IMR-90 (cell line): ENCODE data around the gene CYFIP1. TPM values are rescaled to one million over a fixed set of nuclear protein-coding genes. Genes with fewer than 3 reads are reported as not detected.

Experiments used
- ATAC-seq: fragments of 200-7000 bp; cut with Tn5 transposase; 2 replicates; pipeline ENCODE4 v1.9.1; 2020; ENCODE audit warnings: low read depth, mild to moderate bottlenecking, moderate library complexity
- BruUV-seq: library from RNA; stranded (reverse); fragments of 400-500 nt; replicated peaks from 2 replicates; lab custom pipeline; 2021; lab: Mats Ljungman, UMichigan
- CTCF ChIA-PET: fragments of 300-600 bp; formaldehyde crosslinking; extraction: SDS; loops from one replicate; lab custom pipeline; 2021; ENCODE audit warnings: antibody characterized with exemption; lab: Yijun Ruan, JAX
- POLR2A ChIA-PET: fragments of 300-600 bp; sonication (Branson Sonifier 250); formaldehyde crosslinking; loops from one replicate; lab custom pipeline; 2022; ENCODE audit warnings: antibody characterized with exemption; ENCODE audit not compliant: unreplicated experiment; lab: Charles Lee
- DNase-seq: peaks from one replicate; pipeline ENCODE4 v3.0.0; 2013
- H2AFZ ChIP-seq: replicated peaks from 2 replicates; pipeline ENCODE3; 2013; ENCODE audit warnings: low read length, mild to moderate bottlenecking; ENCODE audit not compliant: poor library complexity
- H2AK5ac ChIP-seq: 2 replicates; pipeline ENCODE4 v1.6.1; 2013; ENCODE audit warnings: low read depth, low read length, inconsistent platforms
- H2AK9ac ChIP-seq: replicated peaks from 2 replicates; pipeline ENCODE3; 2013; ENCODE audit warnings: mild to moderate bottlenecking, low read depth, low read length, moderate library complexity; ENCODE audit not compliant: poor library complexity
- H2BK120ac ChIP-seq: 2 replicates; pipeline ENCODE4 v1.6.1; 2013; ENCODE audit warnings: low read depth, low read length, inconsistent platforms
- H2BK15ac ChIP-seq: 3 replicates; pipeline ENCODE4 v1.6.1; 2013; ENCODE audit warnings: low read depth, low read length, inconsistent platforms
- H2BK20ac ChIP-seq: 2 replicates; pipeline ENCODE4 v1.6.1; 2013; ENCODE audit warnings: low read depth, mild to moderate bottlenecking, inconsistent platforms, low read length, moderate library complexity
- H2BK5ac ChIP-seq: 2 replicates; pipeline ENCODE4 v1.6.1; 2013; ENCODE audit warnings: mild to moderate bottlenecking, low read depth, low read length, inconsistent platforms; ENCODE audit not compliant: poor library complexity, severe bottlenecking
- H3K14ac ChIP-seq: replicated peaks from 2 replicates; pipeline ENCODE4 v1.6.1; 2013; ENCODE audit warnings: low read depth, low read length, inconsistent platforms
- H3K18ac ChIP-seq: 2 replicates; pipeline ENCODE4 v1.6.1; 2013; ENCODE audit warnings: low read depth, low read length, control low read depth
- H3K23ac ChIP-seq: 2 replicates; pipeline ENCODE4 v1.6.1; 2013; ENCODE audit warnings: low read depth, low read length, inconsistent platforms
- H3K27ac ChIP-seq: 2 replicates; pipeline ENCODE4 v1.5.1; 2013; ENCODE audit warnings: mild to moderate bottlenecking, control low read depth, low read length; ENCODE audit not compliant: insufficient read depth
- H3K27me3 ChIP-seq: 2 replicates; pipeline ENCODE4 v1.6.1; 2013; ENCODE audit warnings: low read length; ENCODE audit not compliant: control insufficient read depth, insufficient read depth
- H3K36me3 ChIP-seq: 2 replicates; pipeline ENCODE4 v1.6.1; 2013; ENCODE audit warnings: low read length, mixed read lengths; ENCODE audit not compliant: control insufficient read depth, insufficient read depth
- H3K4ac ChIP-seq: 2 replicates; pipeline ENCODE4 v1.6.1; 2013; ENCODE audit warnings: low read depth, low read length, inconsistent platforms
- H3K4me1 ChIP-seq: 2 replicates; pipeline ENCODE4 v1.6.1; 2013; ENCODE audit warnings: low read length, mixed read lengths; ENCODE audit not compliant: control insufficient read depth, insufficient read depth
- H3K4me2 ChIP-seq: 2 replicates; pipeline ENCODE4 v1.6.1; 2013; ENCODE audit warnings: low read depth, mild to moderate bottlenecking, control low read depth, low read length, moderate library complexity
- H3K4me3 ChIP-seq: 2 replicates; pipeline ENCODE4 v1.5.1; 2013; ENCODE audit warnings: low read depth, mild to moderate bottlenecking, control low read depth, low read length, moderate library complexity; ENCODE audit not compliant: insufficient read depth
- H3K56ac ChIP-seq: 2 replicates; pipeline ENCODE4 v1.6.1; 2013; ENCODE audit warnings: low read length, inconsistent platforms; ENCODE audit not compliant: insufficient read depth; ENCODE audit errors: extremely low read depth
- H3K79me1 ChIP-seq, 2 experiments: 2 replicates each; pipeline ENCODE4 v1.6.1; 2013; ENCODE audit warnings: low read length in 2 of 2, inconsistent platforms in 1 of 2, low read depth in 1 of 2
- H3K9ac ChIP-seq: 2 replicates; pipeline ENCODE4 v1.6.1; 2013; ENCODE audit warnings: low read depth, low read length, control low read depth
- H3K9me1 ChIP-seq: 2 replicates; pipeline ENCODE4 v1.6.1; 2013; ENCODE audit warnings: low read length, inconsistent platforms; ENCODE audit not compliant: insufficient read depth
- H3K9me3 ChIP-seq: 2 replicates; pipeline ENCODE4 v1.6.1; 2013; ENCODE audit warnings: low read length; ENCODE audit not compliant: control insufficient read depth, insufficient read depth
- H4K20me1 ChIP-seq: 2 replicates; pipeline ENCODE4 v1.6.1; 2013; ENCODE audit warnings: low read length, inconsistent platforms; ENCODE audit not compliant: insufficient read depth
- H4K5ac ChIP-seq: 2 replicates; pipeline ENCODE4 v1.6.1; 2013; ENCODE audit warnings: mild to moderate bottlenecking, low read depth, low read length, control low read depth
- H4K8ac ChIP-seq, 2 experiments: 2 replicates each; pipeline ENCODE4 v1.6.1; 2013; ENCODE audit warnings: low read depth in 2 of 2, low read length in 2 of 2, control low read depth in 1 of 2, inconsistent platforms in 1 of 2
- H4K91ac ChIP-seq: 2 replicates; pipeline ENCODE4 v1.6.1; 2013; ENCODE audit warnings: low read depth, low read length, inconsistent platforms; ENCODE audit not compliant: insufficient read depth
- BHLHE40 ChIP-seq: fragments of 150-350 bp; IDR thresholded peaks from 2 replicates; pipeline ENCODE4 v1.6.1; 2016; ENCODE audit warnings: mild to moderate bottlenecking, low read depth, low read length
- CEBPB ChIP-seq: IDR thresholded peaks from 2 replicates; pipeline ENCODE4 v1.6.1; 2012; ENCODE audit warnings: low read depth, low read length, improper control_type of control experiment
- CHD1 ChIP-seq: IDR thresholded peaks from 2 replicates; pipeline ENCODE4 v1.6.1; 2012; ENCODE audit warnings: low read depth, low read length, improper control_type of control experiment
- FOS ChIP-seq: fragments of 150-350 bp; IDR thresholded peaks from 2 replicates; pipeline ENCODE4 v1.6.1; 2016; ENCODE audit warnings: low read depth, low read length
- MAFK ChIP-seq: IDR thresholded peaks from 2 replicates; pipeline ENCODE4 v1.6.1; 2012; ENCODE audit warnings: low read depth, low read length, improper control_type of control experiment
- MAZ ChIP-seq: IDR thresholded peaks from 2 replicates; pipeline ENCODE4 v1.6.1; 2012; ENCODE audit warnings: low read depth, mild to moderate bottlenecking, low read length, improper control_type of control experiment, moderate library complexity, borderline replicate concordance
- MXI1 ChIP-seq: IDR thresholded peaks from 2 replicates; pipeline ENCODE4 v1.6.1; 2012; ENCODE audit warnings: low read depth, mild to moderate bottlenecking, low read length, moderate library complexity, borderline replicate concordance
- NFE2L2 ChIP-seq: fragments of 150-350 bp; IDR thresholded peaks from 2 replicates; pipeline ENCODE4 v1.6.1; 2016; ENCODE audit warnings: low read depth, mild to moderate bottlenecking, low read length
- POLR2A ChIP-seq: IDR thresholded peaks from 2 replicates; pipeline ENCODE4 v1.6.1; 2012; ENCODE audit warnings: mild to moderate bottlenecking, low read depth, low read length
- RAD21 ChIP-seq: IDR thresholded peaks from 2 replicates; pipeline ENCODE4 v1.6.1; 2012; ENCODE audit warnings: low read length, improper control_type of control experiment
- RCOR1 ChIP-seq: IDR thresholded peaks from 2 replicates; pipeline ENCODE4 v1.6.1; 2012; ENCODE audit warnings: mild to moderate bottlenecking, low read length, improper control_type of control experiment; ENCODE audit not compliant: insufficient replicate concordance
- RFX5 ChIP-seq: IDR thresholded peaks from 2 replicates; pipeline ENCODE4 v1.8.0; 2012; ENCODE audit warnings: low read depth, mild to moderate bottlenecking, low read length, moderate library complexity
- SMC3 ChIP-seq: fragments of 150-350 bp; IDR thresholded peaks from 2 replicates; pipeline ENCODE4 v1.6.1; 2016; ENCODE audit warnings: low read depth, mild to moderate bottlenecking, antibody characterized with exemption, low read length, moderate library complexity
- WGBS, 2 experiments: methylation state at CpG; one replicate each; pipeline versions ENCODE4 v1.1.5 to v1.1.7; 2013; ENCODE audit warnings: missing lambda C conversion rate in 2 of 2; ENCODE audit not compliant: insufficient read length in 1 of 2; ENCODE audit errors: extremely low coverage in 2 of 2; 5-methylcytosine and 5-hydroxymethylcytosine counted together
- dilution Hi-C: fragments of 300-500 bp; cut with HindIII; formaldehyde crosslinking; loops from one replicate; pipeline ENCODE4 v1.14.3; 2018; ENCODE audit warnings: low sequenced_read_pairs; ENCODE audit not compliant: unreplicated experiment
- in situ Hi-C: fragments of 300-500 bp; cut with MboI; formaldehyde crosslinking; loops from 3 replicates; pipeline ENCODE4 v1.14.3; 2019; ENCODE audit warnings: low sequenced_read_pairs, inconsistent platforms, mixed read lengths
- intact Hi-C: fragments of 100-400 bp; cut with micrococcal nuclease; formaldehyde crosslinking; loops from 2 replicates; pipeline ENCODE4 v1.10.0; 2022
- polyA plus RNA-seq, 3 experiments: library from polyadenylated mRNA; depleted of rRNA; stranded (reverse); fragments of >200 nt; gene quantifications; 2 replicates each; pipeline ENCODE4 v1.2.3, GENCODE V29; 2012; ENCODE audit warnings: low replicate concordance in 1 of 3
- total RNA-seq: library from RNA; depleted of rRNA; stranded (reverse); fragments of >200 nt; gene quantifications from 2 replicates; pipeline ENCODE4 v1.2.3, GENCODE V29; 2012
- TF ChIP-seq, protein P1 (sequence below): conservative IDR thresholded peaks from 2 replicates; pipeline ENCODE4 v1.5.1; 2012; ENCODE audit warnings: mild to moderate bottlenecking, low read depth, low read length, improper control_type of control experiment
- TF ChIP-seq, protein P2 (sequence below): fragments of 150-350 bp; IDR thresholded peaks from 2 replicates; pipeline ENCODE4 v1.6.1; 2017; ENCODE audit warnings: mild to moderate bottlenecking, antibody characterized with exemption, low read length, low read depth
- TF ChIP-seq, protein P3 (sequence below): fragments of 150-350 bp; IDR thresholded peaks from 2 replicates; pipeline ENCODE4 v1.6.1; 2016; ENCODE audit warnings: low read depth, mild to moderate bottlenecking, low read length, moderate library complexity, borderline replicate concordance

The CYFIP1 gene
- total and polyA plus RNA-seq, 2 of the 4 experiments (the other 2 are of a cell fraction), result 58.4 to 163 TPM

DNA sequence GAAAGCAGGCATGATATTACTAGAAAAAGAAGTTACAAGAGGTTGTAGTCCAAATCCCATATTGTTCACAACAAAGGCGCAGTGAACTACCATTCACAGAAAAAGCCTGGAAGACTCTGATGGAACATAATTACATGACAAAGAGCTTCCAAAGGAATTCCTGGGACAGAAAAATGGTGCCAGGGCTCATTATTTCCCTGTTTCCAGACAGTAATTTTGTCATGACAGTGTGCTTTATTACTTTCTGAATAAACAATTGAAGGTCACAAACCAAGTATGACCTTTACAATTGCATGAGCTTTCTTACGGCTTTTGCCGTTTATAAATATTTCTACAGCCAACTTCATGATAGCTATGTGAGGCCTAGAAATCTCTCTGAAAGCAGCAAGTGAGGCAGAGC, 61.0 kb downstream of the CYFIP1 start:
- H2AFZ ChIP-seq, result no peak overlapping the region
- WGBS, 2 experiments, result 81% methylated on average over 2 of the region's 3 CpGs; no CpG with 5 or more reads in 1 of the 2 experiments
- H3K56ac ChIP-seq, result no peak overlapping the region
- no peak overlapping the region for H3K14ac ChIP-seq
- dilution Hi-C loops (no loop called here), in situ Hi-C loops (no loop called here), intact Hi-C loops (loop anchor here (5.0 kb wide), 1 partner anchor 108 kb away; no protein-coding TSS in a partner anchor)
- H3K4me1 ChIP-seq, result no peaks in the 10 kb centered on the region
- no peak overlapping the region for H3K9ac ChIP-seq
- no peak overlapping the region for H2AK9ac ChIP-seq
- no peak overlapping the region for H3K4me2 ChIP-seq
- no peak overlapping the region for H3K4me3 ChIP-seq
- no peak overlapping the region for H2AK5ac ChIP-seq
- no peak overlapping the region for H2BK5ac ChIP-seq
- no TSS peak for BruUV-seq
- ChIA-PET POLR2A (no interaction called here), CTCF (no interaction called here)
- DNase-seq (no peak), ATAC-seq (no peak)
- H3K18ac ChIP-seq, result no peak overlapping the region
- peaks cover 4% of the 10 kb centered on the region for H3K9me1 ChIP-seq
- no peak overlapping the region for H4K8ac ChIP-seq
- no peak overlapping the region for H2BK20ac ChIP-seq
- no peak overlapping the region for H4K5ac ChIP-seq
- H3K9me3 ChIP-seq, result no peaks in the 10 kb centered on the region
- H4K20me1 ChIP-seq, result no peaks in the 10 kb centered on the region
- no peak overlapping the region for H2BK120ac ChIP-seq
- H3K79me1 ChIP-seq, result peaks cover 0 to 24% of the 10 kb centered on the region in 2 experiments
- H3K36me3 ChIP-seq, result peaks cover 43% of the 10 kb centered on the region
- H3K27me3 ChIP-seq, result no peaks in the 10 kb centered on the region
- H3K27ac ChIP-seq, result no peak overlapping the region
- no peak overlapping the region for H2BK15ac ChIP-seq
- no peak overlapping the region for H4K91ac ChIP-seq
- TF ChIP-seq SMC3, result no peak
- TF ChIP-seq, protein P1, sequence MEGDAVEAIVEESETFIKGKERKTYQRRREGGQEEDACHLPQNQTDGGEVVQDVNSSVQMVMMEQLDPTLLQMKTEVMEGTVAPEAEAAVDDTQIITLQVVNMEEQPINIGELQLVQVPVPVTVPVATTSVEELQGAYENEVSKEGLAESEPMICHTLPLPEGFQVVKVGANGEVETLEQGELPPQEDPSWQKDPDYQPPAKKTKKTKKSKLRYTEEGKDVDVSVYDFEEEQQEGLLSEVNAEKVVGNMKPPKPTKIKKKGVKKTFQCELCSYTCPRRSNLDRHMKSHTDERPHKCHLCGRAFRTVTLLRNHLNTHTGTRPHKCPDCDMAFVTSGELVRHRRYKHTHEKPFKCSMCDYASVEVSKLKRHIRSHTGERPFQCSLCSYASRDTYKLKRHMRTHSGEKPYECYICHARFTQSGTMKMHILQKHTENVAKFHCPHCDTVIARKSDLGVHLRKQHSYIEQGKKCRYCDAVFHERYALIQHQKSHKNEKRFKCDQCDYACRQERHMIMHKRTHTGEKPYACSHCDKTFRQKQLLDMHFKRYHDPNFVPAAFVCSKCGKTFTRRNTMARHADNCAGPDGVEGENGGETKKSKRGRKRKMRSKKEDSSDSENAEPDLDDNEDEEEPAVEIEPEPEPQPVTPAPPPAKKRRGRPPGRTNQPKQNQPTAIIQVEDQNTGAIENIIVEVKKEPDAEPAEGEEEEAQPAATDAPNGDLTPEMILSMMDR, result no peak
- TF ChIP-seq, protein P2, sequence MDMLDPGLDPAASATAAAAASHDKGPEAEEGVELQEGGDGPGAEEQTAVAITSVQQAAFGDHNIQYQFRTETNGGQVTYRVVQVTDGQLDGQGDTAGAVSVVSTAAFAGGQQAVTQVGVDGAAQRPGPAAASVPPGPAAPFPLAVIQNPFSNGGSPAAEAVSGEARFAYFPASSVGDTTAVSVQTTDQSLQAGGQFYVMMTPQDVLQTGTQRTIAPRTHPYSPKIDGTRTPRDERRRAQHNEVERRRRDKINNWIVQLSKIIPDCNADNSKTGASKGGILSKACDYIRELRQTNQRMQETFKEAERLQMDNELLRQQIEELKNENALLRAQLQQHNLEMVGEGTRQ, result no peak
- TF ChIP-seq MXI1, result no peak
- TF ChIP-seq MAZ, result no peak
- TF ChIP-seq CEBPB, result no peak
- TF ChIP-seq RAD21, result no peak
- no peak for TF ChIP-seq RFX5
- TF ChIP-seq FOS, result no peak
- no peak for TF ChIP-seq RCOR1
- TF ChIP-seq CHD1, result no peak
- TF ChIP-seq NFE2L2, result no peak
- TF ChIP-seq, protein P3, sequence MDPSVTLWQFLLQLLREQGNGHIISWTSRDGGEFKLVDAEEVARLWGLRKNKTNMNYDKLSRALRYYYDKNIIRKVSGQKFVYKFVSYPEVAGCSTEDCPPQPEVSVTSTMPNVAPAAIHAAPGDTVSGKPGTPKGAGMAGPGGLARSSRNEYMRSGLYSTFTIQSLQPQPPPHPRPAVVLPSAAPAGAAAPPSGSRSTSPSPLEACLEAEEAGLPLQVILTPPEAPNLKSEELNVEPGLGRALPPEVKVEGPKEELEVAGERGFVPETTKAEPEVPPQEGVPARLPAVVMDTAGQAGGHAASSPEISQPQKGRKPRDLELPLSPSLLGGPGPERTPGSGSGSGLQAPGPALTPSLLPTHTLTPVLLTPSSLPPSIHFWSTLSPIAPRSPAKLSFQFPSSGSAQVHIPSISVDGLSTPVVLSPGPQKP, result no peak
- no peak for TF ChIP-seq MAFK
- no peak for TF ChIP-seq POLR2A
- TF ChIP-seq BHLHE40, result no peak
- no peak overlapping the region for H3K4ac ChIP-seq
- H3K23ac ChIP-seq, result no peak overlapping the region
